T-helper 1 cell (primary cell): ENCODE measurements around the gene GALNT1.

Experiments
- DNase-seq, 5 donors: peaks; one replicate each; pipeline ENCODE4 v3.0.0-alpha.2; 2012 to 2020

Gene GALNT1

GRCh38 chr18:35721431-35722081, 140.0 kb downstream of the GALNT1 start:
- DNase-seq: no peak

DNA sequence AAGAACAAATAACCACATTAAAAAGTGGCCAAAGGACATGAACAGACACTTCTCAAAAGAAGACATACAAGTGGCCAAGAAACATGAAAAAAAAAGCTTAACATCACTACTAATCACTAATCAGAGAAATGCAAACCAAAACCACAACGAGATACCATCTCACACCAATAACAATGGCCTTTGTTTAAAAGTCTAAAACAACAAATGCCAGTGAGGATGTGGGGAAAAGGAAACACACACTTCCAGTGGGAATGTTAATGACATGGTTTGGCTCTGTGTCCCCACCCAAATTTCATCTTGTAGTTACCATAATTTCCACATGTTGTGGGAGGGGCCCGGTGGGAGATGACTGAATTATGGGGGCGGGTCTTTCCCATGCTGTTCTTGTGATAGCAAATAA, 147.1 kb downstream of the GALNT1 start:
- no peak for DNase-seq

DNA sequence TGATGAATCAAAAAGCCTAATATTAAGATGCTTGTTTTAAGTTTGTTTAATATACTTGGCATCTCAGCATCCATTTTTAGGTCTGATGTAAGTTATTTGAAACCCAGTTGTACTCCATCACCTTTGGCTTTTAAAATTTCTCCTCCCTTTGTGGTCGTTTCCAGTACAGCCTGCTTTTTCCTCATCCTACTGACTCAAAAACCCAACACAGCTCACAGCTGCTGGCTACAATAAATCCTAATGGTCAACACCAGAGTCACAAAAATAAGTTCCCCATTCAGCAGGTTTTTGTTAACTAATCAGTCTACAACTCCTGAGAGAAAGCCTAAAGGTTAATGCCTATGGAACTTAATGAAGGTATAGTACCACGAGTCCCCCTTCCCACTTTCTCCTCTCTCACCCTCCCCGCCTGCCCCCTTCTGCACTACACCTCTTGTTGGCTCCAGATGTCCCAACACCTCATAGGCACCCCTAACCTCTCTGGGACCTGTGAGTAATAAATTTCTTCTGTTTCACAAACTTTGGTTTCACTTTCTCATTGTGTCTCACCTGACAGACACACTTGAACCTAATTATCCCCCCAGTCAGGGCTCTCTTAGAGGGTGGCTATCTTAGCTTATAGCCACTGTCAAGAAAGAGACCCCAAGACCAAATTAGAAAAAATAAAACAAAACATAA, 148.6 kb downstream of the GALNT1 start:
- DNase-seq: no peak

- DNase-seq: no peak
These were observed 149.3 kb downstream of the GALNT1 start for GRCh38 chr18:35730691-35731370.

DNA sequence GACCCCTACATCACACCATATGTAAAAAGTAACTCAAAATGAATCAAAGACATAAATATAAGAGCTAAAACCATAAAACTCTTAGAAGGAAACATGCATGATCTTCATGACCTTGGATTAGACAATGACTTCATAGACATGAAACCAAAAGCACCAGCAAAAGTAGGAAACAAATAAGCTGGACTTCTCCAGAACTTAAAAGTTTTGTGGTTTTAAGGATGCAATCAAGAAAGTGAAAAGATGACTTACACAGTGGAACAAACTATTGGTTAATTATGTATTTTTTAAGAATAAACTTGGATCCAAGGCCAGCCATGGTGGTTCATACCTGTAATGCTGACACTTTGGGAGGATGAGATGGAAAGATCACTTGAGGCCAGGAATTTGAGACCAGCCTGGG, 150.2 kb downstream of the GALNT1 start:
- no peak for DNase-seq

- DNase-seq: no peak
These were observed 150.6 kb downstream of the GALNT1 start for GRCh38 chr18:35732162-35732561.

GRCh38 chr18:35732636-35733035, 151.1 kb downstream of the GALNT1 start:
- no peak for DNase-seq

GRCh38 chr18:35733408-35733807, 151.9 kb downstream of the GALNT1 start:
- DNase-seq: no peak

- no peak for DNase-seq
These were observed 155.2 kb downstream of the GALNT1 start for GRCh38 chr18:35736696-35737095.

DNA sequence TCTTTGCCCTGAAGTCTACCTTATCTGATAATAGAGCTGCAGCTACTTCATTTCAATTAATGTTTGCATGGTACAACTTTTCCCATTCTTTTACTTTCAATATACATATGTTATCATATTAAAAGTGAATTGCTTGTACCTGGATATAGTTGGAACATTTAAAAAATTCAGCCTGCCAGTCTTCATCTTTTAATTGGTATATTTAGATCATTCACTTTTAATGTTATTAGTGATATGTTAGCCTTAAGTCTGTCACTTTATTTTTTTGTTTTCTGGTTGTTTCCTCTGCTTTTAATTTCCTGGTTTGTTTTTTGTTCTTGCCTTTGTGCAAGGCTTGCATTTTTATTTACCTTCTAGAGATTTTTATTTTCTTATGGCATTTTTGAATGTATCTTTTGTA, 158.2 kb downstream of the GALNT1 start:
- DNase-seq: no peak

DNA sequence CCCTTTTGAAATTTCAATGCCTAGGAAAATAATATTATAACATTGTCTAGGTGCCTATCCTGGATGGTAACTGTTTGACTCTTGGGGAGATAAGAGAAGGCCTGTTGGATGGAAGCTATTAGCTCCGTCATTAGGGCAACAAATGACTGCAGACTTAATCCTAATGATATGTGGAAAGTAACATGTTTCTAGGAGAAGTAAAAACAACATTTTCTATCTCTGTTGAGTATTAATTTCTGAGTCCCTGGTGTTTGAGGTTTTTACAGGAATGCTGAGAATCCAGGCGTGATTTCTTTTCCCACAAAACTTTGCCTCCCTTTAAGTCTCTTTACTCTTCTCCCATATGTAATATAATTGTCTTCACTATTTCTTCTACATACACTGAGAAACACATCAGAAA, 159.1 kb downstream of the GALNT1 start:
- DNase-seq: no peak

DNA sequence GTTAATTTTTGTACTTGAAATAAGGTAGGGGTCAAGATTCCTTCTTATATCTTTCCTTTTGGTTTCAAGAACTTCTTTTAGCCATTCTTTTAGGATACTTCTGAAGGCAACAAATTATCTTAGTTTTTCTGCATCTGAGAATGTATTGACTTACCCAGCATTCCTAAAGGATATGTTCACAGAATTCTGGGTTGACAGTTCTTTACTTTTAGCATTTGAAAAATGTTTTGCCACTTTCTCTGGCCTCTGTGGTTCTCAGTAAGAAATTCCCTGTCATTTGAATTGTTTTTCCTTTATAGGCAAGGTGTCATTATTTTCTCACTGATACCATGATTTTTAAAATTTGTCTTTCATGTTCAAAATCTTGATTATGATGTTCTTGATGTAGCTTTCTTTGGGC, 162.4 kb downstream of the GALNT1 start:
- DNase-seq: no peak

DNA sequence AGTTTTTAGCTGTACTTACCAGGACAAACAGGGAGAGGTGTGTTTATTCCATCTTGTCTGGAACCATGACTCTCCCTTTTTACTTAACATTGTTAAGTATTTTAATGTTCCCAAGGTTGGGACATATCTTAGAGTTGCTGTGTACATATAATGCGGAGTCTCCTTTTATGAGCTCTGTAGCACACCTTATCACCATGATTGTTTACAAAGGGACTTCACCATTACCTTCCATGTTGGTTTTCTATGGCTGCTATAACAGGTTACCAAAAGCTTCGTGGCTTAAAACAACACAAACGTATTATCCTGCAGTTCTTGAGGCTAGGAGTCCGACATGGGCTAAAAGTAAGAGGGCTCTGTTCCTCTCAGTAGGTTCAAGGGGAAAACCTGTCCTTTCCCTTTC, 164.3 kb downstream of the GALNT1 start:
- DNase-seq: no peak

DNA sequence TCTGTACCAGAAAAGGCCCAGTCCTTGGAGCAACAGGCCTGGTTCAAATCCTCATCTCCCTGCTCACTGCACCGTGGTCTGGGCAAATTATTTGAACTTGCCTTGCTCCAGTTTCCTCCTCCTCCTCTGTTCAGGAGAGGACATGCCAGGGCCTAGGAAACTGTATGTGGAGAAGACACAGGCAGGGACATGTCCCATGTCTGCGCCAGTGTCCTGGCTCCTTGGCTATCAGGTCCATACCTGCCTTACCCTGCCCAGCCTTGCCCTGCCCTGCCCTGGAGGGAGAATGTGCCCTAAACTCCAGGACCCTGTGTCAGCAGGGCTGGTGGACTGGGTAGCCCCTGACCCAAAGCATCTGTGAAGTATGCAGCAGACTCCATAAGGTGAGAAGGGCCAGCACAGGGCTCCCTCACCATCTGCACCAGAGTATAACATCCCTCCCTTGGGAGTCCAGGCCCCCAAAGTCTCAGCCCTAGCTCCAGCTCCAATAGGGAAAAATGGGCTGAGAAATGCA, 165.3 kb downstream of the GALNT1 start:
- no peak for DNase-seq

GRCh38 chr18:35747894-35748472, 166.4 kb downstream of the GALNT1 start:
- no peak for DNase-seq

DNA sequence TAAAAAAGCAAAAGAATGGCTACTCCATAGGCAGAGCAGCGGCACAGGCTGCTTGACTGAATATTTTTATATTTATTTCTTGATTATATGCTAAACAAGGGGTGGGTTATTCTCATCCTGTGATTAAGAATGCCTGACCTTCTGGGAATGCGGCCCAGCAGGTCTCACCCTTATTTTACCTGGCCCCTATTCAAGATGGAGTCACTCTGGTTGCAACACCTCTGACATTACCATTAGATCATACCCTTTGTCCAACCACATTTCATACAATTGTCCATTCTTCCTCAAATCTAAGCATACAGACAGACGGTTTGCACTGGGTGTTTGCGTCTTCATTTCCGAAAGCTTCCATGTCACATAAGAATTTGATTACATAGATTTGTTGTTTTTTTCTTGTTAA, 168.2 kb downstream of the GALNT1 start:
- no peak for DNase-seq

DNA sequence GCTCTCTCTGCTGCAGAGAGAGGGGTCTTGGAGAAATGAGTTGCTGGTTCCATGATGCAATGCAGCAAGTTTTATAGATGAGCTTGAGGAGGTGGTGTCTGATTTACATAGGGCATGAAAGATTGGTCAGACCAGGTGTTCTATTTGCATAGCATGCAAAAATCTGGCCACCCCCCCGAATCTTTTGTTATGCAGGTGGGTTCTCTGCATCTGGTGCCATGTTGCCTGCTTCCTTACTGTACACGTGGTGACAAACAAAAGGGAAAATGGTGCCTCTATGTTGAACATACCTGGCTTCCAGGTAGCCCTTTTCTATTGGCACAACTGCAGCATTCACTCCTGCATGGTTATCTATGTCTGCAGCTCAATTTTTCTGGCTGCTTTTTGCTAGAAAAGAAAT, 169.4 kb downstream of the GALNT1 start:
- DNase-seq: no peak

DNA sequence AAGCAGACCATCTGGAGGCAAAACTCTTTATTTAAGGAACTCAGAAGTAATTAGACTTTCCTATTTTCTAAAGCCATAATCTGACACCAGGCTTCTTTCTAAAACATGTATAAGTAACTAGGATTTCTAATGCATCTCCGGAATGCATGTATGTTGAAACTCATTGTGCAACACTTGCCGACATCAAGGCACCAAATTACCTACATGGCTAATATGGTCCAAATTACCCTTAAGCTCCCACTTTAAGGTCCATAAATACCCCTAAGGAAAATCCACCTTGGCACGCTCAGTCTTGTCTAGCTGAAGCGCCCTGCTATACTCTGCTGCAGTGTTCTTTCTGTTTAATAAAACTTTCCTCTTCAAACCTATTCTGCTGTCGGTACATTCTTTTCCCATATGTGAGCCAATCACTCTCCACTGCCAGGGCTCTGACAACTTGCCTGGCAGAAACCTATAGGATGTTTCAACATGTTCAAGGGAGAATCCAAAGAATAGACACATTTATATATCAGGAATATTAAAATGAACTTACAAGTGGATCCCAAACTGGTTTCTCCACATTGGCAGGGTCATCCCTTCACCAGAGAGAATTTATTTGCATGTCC, 171.9 kb downstream of the GALNT1 start:
- DNase-seq: no peak

- DNase-seq: no peak
These were observed 172.9 kb downstream of the GALNT1 start for GRCh38 chr18:35754464-35754863.

- DNase-seq: no peak
These were observed 173.8 kb downstream of the GALNT1 start for GRCh38 chr18:35755369-35755768.

DNA sequence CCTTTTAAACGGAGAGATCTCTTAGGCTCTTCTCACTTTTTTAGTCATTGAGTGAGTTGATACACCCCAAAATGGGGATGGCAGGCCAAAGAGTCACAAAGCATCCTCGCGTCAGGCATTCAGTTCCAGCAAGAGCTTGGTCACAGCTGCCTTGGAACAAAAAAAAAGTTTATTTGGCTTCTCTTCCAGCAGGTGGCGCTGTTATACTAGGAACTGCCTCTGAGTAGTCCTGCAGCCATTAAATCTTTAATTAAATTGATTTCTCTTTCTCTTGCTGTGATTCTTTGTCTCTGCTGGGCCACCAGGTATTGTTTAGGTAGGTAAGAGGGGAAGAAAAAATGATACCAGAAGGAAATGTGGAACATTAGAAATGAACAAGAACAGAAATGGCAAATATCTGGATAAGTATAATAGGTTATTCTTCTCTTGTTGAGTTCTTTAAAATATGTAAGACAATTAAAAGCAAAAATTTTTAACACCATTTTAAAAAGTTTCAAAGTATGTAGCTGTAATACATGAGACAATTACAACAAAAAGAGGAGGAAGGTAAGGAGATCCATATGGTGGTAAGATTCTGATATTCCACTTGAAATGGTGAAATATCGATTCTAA, 175.1 kb downstream of the GALNT1 start:
- peak in 4 of 5 donors; percentile 30 to 45 (median 38) for DNase-seq
